ENCODE data around the gene ZNG1A.
"Not testable (repeated sequence)": the region's sequence is repeated elsewhere in the genome, so short reads cannot be mapped to it uniquely, and the experiment has no call there.

DNA sequence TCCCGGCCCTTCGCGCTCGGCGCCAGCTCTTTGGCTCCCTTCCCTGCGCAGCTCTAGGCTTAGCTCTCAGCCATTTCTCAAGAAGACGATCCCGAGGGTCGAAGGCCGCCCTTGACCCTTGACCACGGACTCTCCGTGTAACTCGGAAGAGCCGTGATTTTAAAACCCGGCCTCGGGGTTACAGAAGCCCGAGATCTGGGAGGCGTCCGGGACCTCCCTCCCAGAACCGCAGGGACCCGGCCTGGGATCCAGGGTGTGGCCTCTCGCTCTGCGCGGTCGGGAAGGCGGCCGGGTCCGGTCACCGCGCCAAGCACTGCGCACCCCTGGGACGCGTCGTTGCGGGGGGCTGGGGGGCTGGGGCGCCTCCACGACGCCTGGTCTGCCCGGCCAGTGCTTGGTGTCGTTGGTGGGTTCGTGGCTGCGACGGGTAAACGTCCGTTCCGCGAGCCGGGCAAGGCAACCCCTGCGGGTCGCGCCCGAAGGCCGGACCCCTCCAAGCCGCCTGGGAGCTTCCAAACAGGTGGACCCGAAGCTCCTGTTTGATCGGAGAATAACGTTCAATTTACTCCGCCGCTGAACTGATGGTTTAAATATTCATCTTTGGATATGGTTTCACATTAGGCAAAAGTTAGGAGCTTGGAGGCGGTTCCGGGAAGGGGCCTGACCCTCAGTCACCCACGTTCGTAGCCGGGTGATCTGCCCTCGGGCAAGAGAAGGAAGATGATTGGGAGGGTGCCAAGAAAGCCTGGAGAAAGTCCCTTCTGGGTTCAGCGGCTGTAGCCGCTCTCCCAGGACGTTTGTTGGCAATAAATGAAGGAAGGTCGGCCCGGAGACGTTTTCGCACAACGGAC is 64.4 kb downstream of the ZNG1A start:
- TF ChIP-seq, protein P1, sequence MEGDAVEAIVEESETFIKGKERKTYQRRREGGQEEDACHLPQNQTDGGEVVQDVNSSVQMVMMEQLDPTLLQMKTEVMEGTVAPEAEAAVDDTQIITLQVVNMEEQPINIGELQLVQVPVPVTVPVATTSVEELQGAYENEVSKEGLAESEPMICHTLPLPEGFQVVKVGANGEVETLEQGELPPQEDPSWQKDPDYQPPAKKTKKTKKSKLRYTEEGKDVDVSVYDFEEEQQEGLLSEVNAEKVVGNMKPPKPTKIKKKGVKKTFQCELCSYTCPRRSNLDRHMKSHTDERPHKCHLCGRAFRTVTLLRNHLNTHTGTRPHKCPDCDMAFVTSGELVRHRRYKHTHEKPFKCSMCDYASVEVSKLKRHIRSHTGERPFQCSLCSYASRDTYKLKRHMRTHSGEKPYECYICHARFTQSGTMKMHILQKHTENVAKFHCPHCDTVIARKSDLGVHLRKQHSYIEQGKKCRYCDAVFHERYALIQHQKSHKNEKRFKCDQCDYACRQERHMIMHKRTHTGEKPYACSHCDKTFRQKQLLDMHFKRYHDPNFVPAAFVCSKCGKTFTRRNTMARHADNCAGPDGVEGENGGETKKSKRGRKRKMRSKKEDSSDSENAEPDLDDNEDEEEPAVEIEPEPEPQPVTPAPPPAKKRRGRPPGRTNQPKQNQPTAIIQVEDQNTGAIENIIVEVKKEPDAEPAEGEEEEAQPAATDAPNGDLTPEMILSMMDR (IDR thresholded peaks at IDR 0.05) = not testable (repeated sequence)
- TF ChIP-seq EP300, POLR2AphosphoS5 (IDR thresholded peaks at IDR 0.05): not testable (repeated sequence)
